NB4 (cell line): Measurements from ENCODE around the gene NME5.

ENCODE experiments used
- DNase-seq: peaks from one replicate; pipeline ENCODE4 v3.0.0; 2010; ENCODE audit warnings: low read depth
- H3K4me3 ChIP-seq: one replicate; pipeline ENCODE4 v1.5.1; 2011; ENCODE audit warnings: mild to moderate bottlenecking, low read depth, low read length, moderate library complexity
- MYC ChIP-seq: IDR thresholded peaks from 2 replicates; pipeline ENCODE4 v1.6.1; 2011; ENCODE audit warnings: low read depth, low read length
- POLR2A ChIP-seq: IDR thresholded peaks from 2 replicates; pipeline ENCODE4 v1.6.1; 2011; ENCODE audit warnings: mild to moderate bottlenecking; ENCODE audit not compliant: insufficient read length; ENCODE audit errors: extremely low read depth
- TF ChIP-seq, protein P1 (sequence below): IDR thresholded peaks from 2 replicates; pipeline ENCODE4 v1.6.1; 2011; ENCODE audit warnings: low read depth, low read length
- TF ChIP-seq, protein P2 (sequence below): IDR thresholded peaks from one replicate; pipeline ENCODE4 v1.5.1; 2012; ENCODE audit warnings: low read depth, low read length

Gene NME5

DNA sequence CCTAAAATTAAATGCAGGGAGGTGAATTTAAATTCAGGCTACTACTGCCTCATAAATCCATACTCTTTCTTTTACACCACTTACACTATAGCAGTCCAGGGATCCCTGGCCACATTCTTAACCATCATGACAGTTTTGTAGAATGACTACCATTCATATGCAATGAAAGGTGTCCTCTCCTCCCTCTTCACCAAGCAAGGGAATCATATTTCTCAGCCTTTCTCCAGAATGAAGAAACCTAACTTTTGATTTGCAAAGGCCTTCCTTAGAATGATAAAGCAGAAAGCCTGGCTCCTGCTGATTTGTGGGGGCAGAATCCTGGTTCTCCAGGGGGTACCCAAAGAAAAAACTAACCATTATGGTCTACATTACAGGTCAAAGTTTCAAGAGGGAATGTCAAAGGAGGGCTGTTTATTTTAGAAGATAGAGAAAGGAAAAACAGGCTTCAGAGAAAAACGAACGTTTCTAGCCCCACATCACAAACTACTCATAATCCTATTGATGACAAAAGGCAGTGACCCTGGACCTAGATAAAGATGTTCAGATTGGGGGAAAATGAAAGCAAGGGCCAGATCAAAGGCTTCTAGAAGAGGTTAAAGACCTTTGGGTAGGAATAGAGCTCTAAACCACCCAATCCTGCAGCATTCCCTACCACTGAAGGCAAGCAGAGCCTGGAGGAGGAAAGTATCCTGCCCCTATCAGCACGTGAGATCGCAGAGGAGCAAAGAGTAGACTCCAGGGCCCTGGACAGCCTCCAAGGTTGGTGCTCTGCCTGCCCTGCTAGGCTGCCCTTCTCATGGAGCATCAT, 43.9 kb downstream of the NME5 start:
- no peak for DNase-seq
- TF ChIP-seq, protein P1, sequence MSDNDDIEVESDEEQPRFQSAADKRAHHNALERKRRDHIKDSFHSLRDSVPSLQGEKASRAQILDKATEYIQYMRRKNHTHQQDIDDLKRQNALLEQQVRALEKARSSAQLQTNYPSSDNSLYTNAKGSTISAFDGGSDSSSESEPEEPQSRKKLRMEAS, result no peak
- no peak for TF ChIP-seq MYC
- no peak for TF ChIP-seq POLR2A
- TF ChIP-seq, protein P2, sequence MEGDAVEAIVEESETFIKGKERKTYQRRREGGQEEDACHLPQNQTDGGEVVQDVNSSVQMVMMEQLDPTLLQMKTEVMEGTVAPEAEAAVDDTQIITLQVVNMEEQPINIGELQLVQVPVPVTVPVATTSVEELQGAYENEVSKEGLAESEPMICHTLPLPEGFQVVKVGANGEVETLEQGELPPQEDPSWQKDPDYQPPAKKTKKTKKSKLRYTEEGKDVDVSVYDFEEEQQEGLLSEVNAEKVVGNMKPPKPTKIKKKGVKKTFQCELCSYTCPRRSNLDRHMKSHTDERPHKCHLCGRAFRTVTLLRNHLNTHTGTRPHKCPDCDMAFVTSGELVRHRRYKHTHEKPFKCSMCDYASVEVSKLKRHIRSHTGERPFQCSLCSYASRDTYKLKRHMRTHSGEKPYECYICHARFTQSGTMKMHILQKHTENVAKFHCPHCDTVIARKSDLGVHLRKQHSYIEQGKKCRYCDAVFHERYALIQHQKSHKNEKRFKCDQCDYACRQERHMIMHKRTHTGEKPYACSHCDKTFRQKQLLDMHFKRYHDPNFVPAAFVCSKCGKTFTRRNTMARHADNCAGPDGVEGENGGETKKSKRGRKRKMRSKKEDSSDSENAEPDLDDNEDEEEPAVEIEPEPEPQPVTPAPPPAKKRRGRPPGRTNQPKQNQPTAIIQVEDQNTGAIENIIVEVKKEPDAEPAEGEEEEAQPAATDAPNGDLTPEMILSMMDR, result no peak
- H3K4me3 ChIP-seq, result no peak overlapping the region

DNA sequence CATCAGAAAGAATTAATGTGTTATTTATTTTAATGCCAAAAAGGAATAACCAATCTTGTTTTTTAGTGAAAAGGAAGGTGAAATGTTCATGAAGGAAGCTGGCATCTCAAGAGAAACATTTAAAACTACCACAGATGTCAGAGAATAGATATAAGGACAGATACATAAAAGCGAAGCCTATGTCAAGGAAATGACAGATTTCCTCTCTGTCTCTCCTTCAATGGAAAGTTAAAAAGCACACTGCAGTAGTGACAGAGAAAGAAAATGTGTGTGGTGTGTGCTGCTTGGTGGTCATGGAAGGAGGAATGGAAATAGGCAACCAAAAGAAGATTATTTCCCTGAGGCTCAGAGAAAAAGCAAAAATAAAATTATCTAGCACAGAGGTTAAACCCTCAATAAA, 46.2 kb downstream of the NME5 start:
- no peak overlapping the region for H3K4me3 ChIP-seq
- no peak for DNase-seq
- TF ChIP-seq, protein P2, result no peak
- TF ChIP-seq MYC (no peak), POLR2A (no peak)
- TF ChIP-seq, protein P1, result no peak

DNA sequence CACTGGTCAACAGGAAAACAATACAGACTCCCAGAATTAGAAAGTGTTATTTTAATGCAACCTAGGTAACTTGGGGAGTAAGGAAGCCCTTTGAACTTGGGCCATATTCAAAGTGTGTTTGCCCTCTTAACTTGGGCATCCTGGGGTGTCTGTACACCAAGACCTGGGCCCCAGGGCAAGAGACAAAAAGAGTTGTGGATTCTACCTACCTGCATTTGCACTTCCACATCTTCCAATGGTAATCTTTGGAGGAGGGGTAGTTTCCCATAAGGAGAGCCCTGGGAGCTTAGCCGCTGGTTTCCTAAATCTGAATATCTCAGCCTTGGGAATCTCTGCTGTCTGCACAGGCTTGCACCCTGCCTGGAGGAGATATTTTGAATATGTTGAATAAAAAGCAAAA, 46.9 kb downstream of the NME5 start:
- TF ChIP-seq POLR2A (no peak), MYC (no peak)
- TF ChIP-seq, protein P1, result no peak
- TF ChIP-seq, protein P2, result no peak
- H3K4me3 ChIP-seq, result no peak overlapping the region
- no peak for DNase-seq

DNA sequence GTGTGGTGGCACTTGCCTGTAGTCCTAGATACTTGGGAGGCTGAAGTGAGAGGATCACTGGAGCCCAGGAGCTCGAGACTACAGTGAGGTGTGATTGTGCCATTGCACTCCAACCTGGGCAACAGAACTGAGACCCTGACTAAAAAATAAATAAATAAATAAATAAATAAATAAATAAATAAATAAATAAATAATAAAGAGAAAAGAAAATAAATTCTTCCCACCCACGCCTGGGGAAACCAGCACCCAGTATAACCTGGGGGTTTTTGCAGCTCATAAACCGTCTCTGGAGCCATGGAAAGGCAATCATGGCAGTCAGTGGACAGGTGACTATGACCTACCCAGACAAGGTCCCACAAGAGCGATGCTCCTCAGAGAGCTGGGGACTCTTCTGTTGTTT, 47.5 kb downstream of the NME5 start:
- TF ChIP-seq, protein P1, result no peak
- TF ChIP-seq, protein P2, result no peak
- no peak for TF ChIP-seq MYC
- TF ChIP-seq POLR2A, result no peak
- no peak overlapping the region for H3K4me3 ChIP-seq
- DNase-seq, result no peak

DNA sequence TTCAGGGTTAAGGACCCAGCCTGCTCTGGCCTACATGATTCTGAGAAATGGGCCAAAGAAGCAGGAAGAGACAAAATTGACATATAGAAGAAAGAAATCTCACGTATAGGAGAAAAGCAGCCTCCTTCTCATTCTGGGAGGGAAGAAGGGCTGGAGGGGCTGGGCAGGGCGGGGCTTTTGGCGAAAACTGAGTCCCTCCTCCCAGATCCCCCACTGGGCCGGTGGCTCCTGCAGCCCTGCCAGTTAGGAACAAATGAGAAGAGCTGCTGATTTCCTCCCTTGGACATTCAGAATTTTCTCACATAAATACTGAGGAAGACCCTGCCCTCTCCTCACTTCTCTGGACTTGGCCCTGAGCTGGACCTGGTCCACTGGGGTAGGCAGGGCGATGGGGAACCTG, 55.5 kb downstream of the NME5 start, which contains the start of gene WNT8A:
WNT8A (plus strand) TSS at position 332 of the 400 bp plus-strand sequence. CDS start 95 bp downstream, outside the sequence.
- TF ChIP-seq, protein P2, result no peak
- TF ChIP-seq POLR2A (no peak), MYC (no peak)
- TF ChIP-seq, protein P1, result no peak
- no peak for DNase-seq
- H3K4me3 ChIP-seq, result no peak within 1 kb of the TSS

DNA sequence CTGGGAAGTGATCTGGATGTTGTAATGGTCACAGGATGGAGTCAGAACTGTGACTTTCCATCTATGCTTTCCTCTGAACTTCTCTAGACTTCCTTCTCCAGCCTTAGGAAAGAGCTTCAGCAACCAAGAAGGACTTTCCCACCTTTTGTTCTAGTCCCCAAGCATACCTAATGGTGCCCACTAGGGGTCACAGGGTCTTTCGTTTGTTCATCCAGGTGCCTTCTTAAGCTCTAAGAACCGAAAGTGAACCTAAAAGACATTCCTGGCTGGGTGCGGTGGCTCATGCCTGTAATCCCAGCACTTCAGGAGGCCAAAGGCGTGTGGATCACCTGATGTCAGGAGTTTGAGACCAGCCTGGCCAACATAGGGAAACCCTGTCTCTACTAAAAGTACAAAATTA, 57.2 kb downstream of the NME5 start:
- DNase-seq, result peak; percentile 15
- TF ChIP-seq POLR2A (no peak), MYC (no peak)
- TF ChIP-seq, protein P2, result no peak
- TF ChIP-seq, protein P1, result no peak
- no peak overlapping the region for H3K4me3 ChIP-seq
